DMS79 (cell line): ENCODE data around the gene SLC38A4.
"Not testable (repeated sequence)": the region's sequence is repeated elsewhere in the genome, so short reads cannot be mapped to it uniquely, and the experiment has no call there.

Experiments
- DNase-seq: peaks from one replicate; lab custom pipeline; 2025; lab: John Stamatoyannopoulos, UW

SLC38A4 gene

GRCh38 chr12:46774322-46774633, 51.5 kb downstream of the SLC38A4 start:
- DNase-seq = no peak

GRCh38 chr12:46773586-46774321, 52.0 kb downstream of the SLC38A4 start:
- no peak for DNase-seq

GRCh38 chr12:46771268-46771827, 54.4 kb downstream of the SLC38A4 start:
- no peak for DNase-seq

GRCh38 chr12:46770501-46771183, 55.2 kb downstream of the SLC38A4 start:
- DNase-seq = no peak

- no peak for DNase-seq
Observed at GRCh38 chr12:46764005-46764404, 61.8 kb downstream of the SLC38A4 start.

- DNase-seq = no peak
Observed at GRCh38 chr12:46763230-46763629, 62.6 kb downstream of the SLC38A4 start.

- DNase-seq = no peak
Observed at GRCh38 chr12:46754550-46754949, 71.2 kb downstream of the SLC38A4 start.

GRCh38 chr12:46752396-46752795, 73.4 kb downstream of the SLC38A4 start:
- DNase-seq = no peak

GRCh38 chr12:46751173-46751572, 74.6 kb downstream of the SLC38A4 start:
- no peak for DNase-seq

- DNase-seq = no peak
Observed at GRCh38 chr12:46749322-46749721, 76.5 kb downstream of the SLC38A4 start.

- no peak for DNase-seq
Observed at GRCh38 chr12:46744283-46744682, 81.5 kb downstream of the SLC38A4 start.

GRCh38 chr12:46743456-46743855, 82.3 kb downstream of the SLC38A4 start:
- no peak for DNase-seq

- not testable (repeated sequence) for DNase-seq
Observed at GRCh38 chr12:46742271-46742670, 83.5 kb downstream of the SLC38A4 start.

- DNase-seq = no peak
Observed at GRCh38 chr12:46725332-46725731, 100.5 kb downstream of the SLC38A4 start.

- DNase-seq = no peak
Observed at GRCh38 chr12:46723629-46724419, 102.0 kb downstream of the SLC38A4 start.

GRCh38 chr12:46722394-46723185, 103.2 kb downstream of the SLC38A4 start:
- DNase-seq = no peak

GRCh38 chr12:46718495-46718894, 107.3 kb downstream of the SLC38A4 start:
- no peak for DNase-seq

- no peak for DNase-seq
Observed at GRCh38 chr12:46717868-46718267, 107.9 kb downstream of the SLC38A4 start.

GRCh38 chr12:46717159-46717558, 108.6 kb downstream of the SLC38A4 start:
- DNase-seq = no peak
